GM12891 (cell line): ENCODE data around the gene ANKRD27.

Experiments
- POLR2A ChIP-seq: IDR thresholded peaks from 2 replicates; pipeline ENCODE4 v1.6.1; 2011; ENCODE audit warnings: low read depth, low read length, control low read depth
- POLR2AphosphoS5 ChIP-seq: IDR thresholded peaks from 2 replicates; pipeline ENCODE4 v1.6.1; 2011; ENCODE audit warnings: low read depth, low read length, control low read depth
- TAF1 ChIP-seq: IDR thresholded peaks from 2 replicates; pipeline ENCODE4 v1.6.1; 2011; ENCODE audit warnings: low read depth, low read length, control low read depth

- no peak for TF ChIP-seq POLR2A
- TF ChIP-seq TAF1 = no peak
- TF ChIP-seq POLR2AphosphoS5 = no peak
These were observed 69.4 kb downstream of the ANKRD27 start for GRCh38 chr19:32605544-32605943.
